Smooth muscle cell of the pulmonary artery (primary cell): ENCODE results near the gene SETSIP. TPM values are rescaled to one million over a fixed set of nuclear protein-coding genes. Genes with fewer than 3 reads are reported as not detected.

Source experiments
- total RNA-seq: library from RNA; depleted of rRNA; stranded (reverse); fragments of >200 nt; gene quantifications from 2 replicates; pipeline ENCODE4 v1.2.3, GENCODE V29; 2014

Gene SETSIP
- 0.13 TPM in 1 of 2 replicates, not detected in the other for total RNA-seq

DNA sequence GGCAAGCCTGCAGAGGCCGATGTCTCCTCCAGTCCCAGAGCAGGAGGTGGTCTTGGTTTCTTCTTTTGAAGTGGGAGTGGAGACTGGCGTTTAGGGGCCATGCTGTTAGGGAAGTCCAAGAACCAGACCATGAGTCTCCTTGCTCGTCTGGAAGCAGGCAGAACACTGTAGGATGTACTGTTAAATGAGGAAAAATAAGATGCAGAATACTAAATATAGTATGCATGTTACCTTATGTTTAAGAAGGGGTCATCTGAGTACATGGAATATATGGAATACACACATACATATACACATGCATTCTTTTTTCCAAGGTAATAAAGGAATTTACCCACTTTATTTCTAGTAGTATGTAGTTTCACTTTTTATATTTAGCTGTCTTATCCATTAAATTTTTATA is at the start of gene SETSIP:
SETSIP (minus strand) TSS at position 101 of the 400 bp plus-strand sequence; CDS start at position 101, 0 bp downstream.

DNA sequence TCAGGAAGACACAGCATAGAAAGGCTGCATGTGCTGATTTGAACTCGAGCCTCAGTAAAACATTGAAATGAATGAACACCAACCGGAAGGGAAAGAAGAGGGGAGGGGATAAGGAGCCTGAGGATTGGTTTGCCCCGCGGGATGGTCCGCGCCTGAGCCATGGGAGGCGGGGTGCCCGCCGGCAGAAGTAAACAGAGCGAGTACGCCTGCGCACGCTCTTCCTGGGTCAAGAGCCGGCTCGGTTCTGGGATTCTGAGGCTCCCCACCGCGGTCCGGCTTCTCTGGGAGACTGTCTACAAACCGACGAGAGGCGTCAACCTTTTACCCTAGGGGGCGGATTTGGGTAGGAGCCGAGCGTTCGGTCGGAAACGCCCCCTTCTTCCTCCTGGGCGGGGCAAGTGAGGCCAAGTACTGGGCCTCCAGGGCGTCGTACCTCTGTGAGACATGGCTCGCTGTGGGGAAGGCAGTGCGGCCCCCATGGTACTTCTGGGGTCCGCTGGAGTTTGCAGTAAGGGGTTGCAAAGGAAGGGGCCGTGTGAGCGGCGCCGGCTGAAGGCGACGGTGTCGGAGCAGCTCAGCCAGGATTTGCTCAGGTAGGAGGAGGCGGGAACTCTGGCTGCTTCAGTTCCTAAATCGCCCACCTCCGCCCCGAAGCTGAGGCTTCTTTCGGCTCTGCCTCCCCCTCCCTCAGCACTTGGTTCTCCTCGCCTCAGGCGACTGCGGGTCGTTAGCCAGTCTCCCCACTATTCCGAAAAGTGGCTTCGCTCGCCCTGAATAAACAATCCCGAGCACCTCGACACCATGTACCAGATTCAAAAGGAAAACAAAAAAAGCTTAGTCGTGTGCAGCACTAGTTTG is 5.1 kb upstream of the SETSIP start, which contains the start of gene BTBD8:
BTBD8 (plus strand) TSS at position 218 of the 858 bp plus-strand sequence; CDS start at position 445, 227 bp downstream.

Other genes starting within 250 kb of the SETSIP start
- 13.6 and 18.4 TPM in 2 replicates for gene TGFBR3, start 189.3 kb downstream of the SETSIP start, total RNA-seq
- gene BRDT, start 126.0 kb downstream of the SETSIP start, total RNA-seq = not detected in 2 replicates
- 0.13 TPM in 1 of 2 replicates, not detected in the other for gene EPHX4, start 45.4 kb downstream of the SETSIP start, total RNA-seq
- 2.1 and 6.9 TPM in 2 replicates for gene BTBD8, start 4.9 kb upstream of the SETSIP start, total RNA-seq
- gene C1orf146, start 142.5 kb upstream of the SETSIP start, total RNA-seq = not detected in 2 replicates
- gene GLMN, start 223.6 kb upstream of the SETSIP start, total RNA-seq = 3.8 and 4.7 TPM in 2 replicates
- gene RPAP2, start 223.6 kb upstream of the SETSIP start, total RNA-seq = 13.4 TPM in 2 replicates